Endothelial cell (in vitro differentiated cells): ENCODE measurements around the gene CCN6. TPM values are rescaled to one million over a fixed set of nuclear protein-coding genes. Genes with fewer than 3 reads are reported as not detected.

ENCODE experiments used
- DNase-seq: peaks from one replicate; pipeline ENCODE4 v3.0.0; 2021; ENCODE audit warnings: low spot score
- H3K27ac Mint-ChIP-seq: one replicate; pipeline ENCODE4 v1.8.0; 2021; ENCODE audit warnings: mixed read lengths, inconsistent platforms; ENCODE audit not compliant: unreplicated experiment
- H3K27me3 Mint-ChIP-seq: one replicate; pipeline ENCODE4 v1.8.0; 2021; ENCODE audit warnings: mild to moderate bottlenecking, moderate library complexity, mixed read lengths, inconsistent platforms; ENCODE audit not compliant: unreplicated experiment
- H3K36me3 Mint-ChIP-seq: one replicate; pipeline ENCODE4 v1.8.0; 2021; ENCODE audit warnings: mild to moderate bottlenecking, low read depth, mixed read lengths, inconsistent platforms; ENCODE audit not compliant: unreplicated experiment
- H3K4me1 Mint-ChIP-seq: one replicate; pipeline ENCODE4 v1.8.0; 2021; ENCODE audit warnings: mild to moderate bottlenecking, mixed read lengths, inconsistent platforms; ENCODE audit not compliant: unreplicated experiment
- H3K4me3 Mint-ChIP-seq: one replicate; pipeline ENCODE4 v1.8.0; 2021; ENCODE audit warnings: mild to moderate bottlenecking, mixed read lengths, inconsistent platforms; ENCODE audit not compliant: unreplicated experiment
- H3K9me3 Mint-ChIP-seq: one replicate; pipeline ENCODE4 v1.8.0; 2021; ENCODE audit warnings: mixed read lengths, inconsistent platforms; ENCODE audit not compliant: unreplicated experiment
- CTCF ChIP-seq: fragments of 200-600 bp; sonication (generic); IDR thresholded peaks from one replicate; pipeline ENCODE4 v1.5.0; 2021; ENCODE audit warnings: antibody characterized with exemption; ENCODE audit not compliant: unreplicated experiment
- total RNA-seq: library from RNA; stranded (reverse); fragmentation: NEBNext Ultra II Directional; extraction: Animal tissue kit (Norgen Biotek cat#: 25700); gene quantifications from one replicate; pipeline ENCODE4 v1.2.1, GENCODE V29; 2021; ENCODE audit not compliant: unreplicated experiment

The CCN6 gene
- total RNA-seq, 1 donor from 2014 or later: not detected

DNA sequence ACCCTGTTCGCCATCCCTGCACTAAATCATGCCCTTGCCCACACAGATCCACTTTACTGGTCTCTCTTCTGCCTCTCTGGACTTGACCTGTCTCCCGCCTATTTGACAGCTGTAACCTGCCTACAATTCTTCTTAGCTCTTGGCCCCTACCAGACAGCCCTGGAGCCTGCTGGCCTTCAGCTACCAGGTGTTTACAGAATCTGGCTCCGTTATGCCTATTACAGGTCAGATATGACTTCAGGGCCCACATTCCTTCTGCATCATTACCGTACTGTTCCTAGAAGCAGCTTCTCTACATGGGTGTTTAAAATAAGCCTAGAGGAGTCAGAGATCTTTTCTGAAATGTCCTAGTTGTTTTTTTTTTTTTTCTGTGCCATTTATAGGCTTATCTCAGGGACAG is 45.4 kb upstream of the CCN6 start:
- peaks cover 11% of the 10 kb centered on the region for H3K4me1 Mint-ChIP-seq
- no peak overlapping the region for H3K27ac Mint-ChIP-seq
- peaks cover 3% of the 10 kb centered on the region for H3K27me3 Mint-ChIP-seq
- DNase-seq: no peak
- TF ChIP-seq CTCF: no peak
- H3K4me3 Mint-ChIP-seq: no peak overlapping the region
- no peaks in the 10 kb centered on the region for H3K9me3 Mint-ChIP-seq
- no peaks in the 10 kb centered on the region for H3K36me3 Mint-ChIP-seq

DNA sequence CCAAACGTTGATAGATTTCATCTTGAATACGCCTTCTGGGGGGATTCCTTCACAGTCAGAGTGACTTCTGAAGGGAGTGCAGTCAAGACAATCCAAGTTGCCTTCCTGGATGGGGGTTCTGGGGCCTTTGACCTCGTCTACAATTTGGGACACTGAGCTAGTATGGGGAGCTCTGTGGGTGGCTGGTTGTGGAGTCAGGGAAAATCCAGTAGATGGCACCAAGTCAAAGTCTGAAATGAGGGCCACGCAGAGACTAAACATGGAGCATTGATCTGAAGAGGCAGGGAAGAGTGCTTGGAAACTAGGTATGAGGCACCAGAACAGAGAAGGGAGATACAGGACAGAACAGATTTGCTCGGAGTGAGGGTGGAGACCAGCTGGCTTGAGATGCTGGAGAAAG is 43.6 kb upstream of the CCN6 start:
- peaks cover 3% of the 10 kb centered on the region for H3K27me3 Mint-ChIP-seq
- TF ChIP-seq CTCF: no peak
- peaks cover 11% of the 10 kb centered on the region for H3K4me1 Mint-ChIP-seq
- DNase-seq: no peak
- H3K4me3 Mint-ChIP-seq: no peak overlapping the region
- no peaks in the 10 kb centered on the region for H3K36me3 Mint-ChIP-seq
- H3K27ac Mint-ChIP-seq: no peak overlapping the region
- H3K9me3 Mint-ChIP-seq: no peaks in the 10 kb centered on the region

- no peak for TF ChIP-seq CTCF
Observed at GRCh38 chr6:112013051-112013450, 40.9 kb upstream of the CCN6 start.

GRCh38 chr6:112014483-112014882 is 39.4 kb upstream of the CCN6 start:
- Mint-ChIP-seq H3K27me3 (no peaks in the 10 kb centered on the region), H3K4me1 (no peaks in the 10 kb centered on the region), H3K4me3 (no peak overlapping the region), H3K36me3 (no peaks in the 10 kb centered on the region), H3K9me3 (no peaks in the 10 kb centered on the region), H3K27ac (no peak overlapping the region)
- TF ChIP-seq CTCF: no peak
- DNase-seq: no peak

More at GRCh38 chr6:112013051-112013450, 40.9 kb upstream of the CCN6 start:
- no peak overlapping the region for H3K27ac Mint-ChIP-seq
- peaks cover 3% of the 10 kb centered on the region for H3K27me3 Mint-ChIP-seq
- no peak overlapping the region for H3K4me3 Mint-ChIP-seq
- peaks cover 7% of the 10 kb centered on the region for H3K4me1 Mint-ChIP-seq
- no peaks in the 10 kb centered on the region for H3K36me3 Mint-ChIP-seq
- no peak for DNase-seq
- no peaks in the 10 kb centered on the region for H3K9me3 Mint-ChIP-seq

DNA sequence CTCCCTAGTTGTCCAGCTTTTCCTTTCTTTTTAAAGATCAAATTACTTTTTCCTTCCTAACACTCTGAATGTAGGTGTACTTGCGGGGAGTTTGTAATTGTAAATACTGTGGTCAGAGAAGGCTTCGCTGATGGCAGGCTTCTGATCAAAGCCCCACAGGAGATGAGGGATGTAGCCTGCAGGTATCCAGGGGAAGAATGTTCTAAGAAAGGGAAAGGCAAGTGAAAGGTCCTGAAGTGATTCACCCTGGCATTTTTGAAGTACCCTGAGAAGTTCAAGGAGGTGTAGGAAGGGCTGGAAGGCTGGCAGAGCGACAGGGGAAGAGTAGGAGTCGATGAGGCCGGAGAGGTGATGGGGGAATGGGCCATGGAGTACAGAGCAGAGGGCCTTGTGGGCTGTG is 38.2 kb upstream of the CCN6 start:
- Mint-ChIP-seq H3K9me3 (no peaks in the 10 kb centered on the region), H3K27ac (no peak overlapping the region), H3K36me3 (no peaks in the 10 kb centered on the region), H3K27me3 (no peaks in the 10 kb centered on the region), H3K4me3 (no peak overlapping the region), H3K4me1 (no peaks in the 10 kb centered on the region)
- no peak for TF ChIP-seq CTCF
- DNase-seq: no peak
